Measurements from ENCODE around the gene NR2C1.

DNA sequence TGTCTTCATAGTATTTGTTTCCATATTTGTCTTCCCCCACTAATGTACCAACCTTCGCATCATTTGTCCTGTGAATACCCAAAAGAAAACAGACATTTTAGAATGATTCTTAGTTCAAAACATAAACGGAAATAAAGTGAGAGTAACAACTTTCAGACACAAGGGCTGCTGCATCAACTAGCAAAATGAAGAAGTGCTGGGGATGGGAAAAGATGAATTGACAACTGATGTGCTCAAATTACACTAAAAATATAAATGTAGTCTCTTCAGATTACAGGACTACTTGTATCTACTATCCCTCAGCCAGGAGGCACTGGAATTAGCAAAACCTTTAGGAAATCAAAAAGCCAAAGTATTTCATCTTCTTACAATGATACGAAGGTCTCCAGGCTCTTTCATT is 70.7 kb downstream of the NR2C1 start:
- TF ChIP-seq POLR2A (IDR thresholded peaks at IDR 0.05; ENCODE audit: low read length) = no peak
- TF ChIP-seq GATA1 (IDR thresholded peaks at IDR 0.05; ENCODE audit: low read depth, low read length) = no peak
